SK-N-SH treated with all-trans-retinoic acid at 6 μM for 48 hours (cell line): ENCODE data around the gene FHIT.

Source experiments
- ATAC-seq: fragments of 200-7000 bp; cut with Tn5 transposase; 3 replicates; pipeline ENCODE4 v1.9.1; 2020; ENCODE audit warnings: mild to moderate bottlenecking, moderate library complexity
- ARNTL ChIP-seq: fragments of 450-650 bp; formaldehyde crosslinking; IDR thresholded peaks from 2 replicates; pipeline ENCODE4 v1.5.0; 2020; ENCODE audit warnings: low read depth, mild to moderate bottlenecking, moderate library complexity, borderline replicate concordance
- BACH2 ChIP-seq: fragments of 250-450 bp; sonication (Bioruptor Pico); IDR thresholded peaks from 2 replicates; pipeline ENCODE4 v1.9.0; 2021; ENCODE audit warnings: mild to moderate bottlenecking, borderline replicate concordance
- CREB5 ChIP-seq: fragments of 250-450 bp; sonication (Bioruptor Pico); IDR thresholded peaks from 2 replicates; pipeline ENCODE4 v1.5.1; 2020; ENCODE audit warnings: low read depth, mild to moderate bottlenecking, moderate library complexity
- CSDC2 ChIP-seq: fragments of 250-450 bp; sonication (Bioruptor Pico); IDR thresholded peaks from 2 replicates; pipeline ENCODE4 v1.5.0; 2020; ENCODE audit warnings: mild to moderate bottlenecking, moderate library complexity
- CSRNP3 ChIP-seq: fragments of 250-450 bp; sonication (Bioruptor Pico); IDR thresholded peaks from 2 replicates; pipeline ENCODE4 v1.5.1; 2021; ENCODE audit warnings: mild to moderate bottlenecking, moderate library complexity
- ESRRG ChIP-seq: fragments of 250-450 bp; sonication (Bioruptor Pico); IDR thresholded peaks from 2 replicates; pipeline ENCODE4 v1.6.1; 2021; ENCODE audit warnings: mild to moderate bottlenecking
- GLIS3 ChIP-seq: fragments of 250-450 bp; sonication (Bioruptor Pico); IDR thresholded peaks from 2 replicates; pipeline ENCODE4 v1.5.0; 2020; ENCODE audit warnings: mild to moderate bottlenecking, moderate library complexity
- ISL1 ChIP-seq: fragments of 250-450 bp; sonication (Bioruptor Pico); IDR thresholded peaks from 2 replicates; pipeline ENCODE4 v2.1.2; 2022; ENCODE audit warnings: mild to moderate bottlenecking, moderate library complexity
- OSR1 ChIP-seq: fragments of 250-450 bp; sonication (Bioruptor Pico); IDR thresholded peaks from 2 replicates; pipeline ENCODE4 v1.8.0; 2022; ENCODE audit warnings: moderate library complexity, mild to moderate bottlenecking, inconsistent platforms
- PATZ1 ChIP-seq: fragments of 250-450 bp; sonication (Bioruptor Pico); IDR thresholded peaks from 2 replicates; pipeline ENCODE4 v1.8.0; 2020; ENCODE audit warnings: mild to moderate bottlenecking, moderate library complexity, borderline replicate concordance
- POU6F1 ChIP-seq: fragments of 250-450 bp; sonication (Bioruptor Pico); IDR thresholded peaks from 2 replicates; pipeline ENCODE4 v1.8.0; 2021; ENCODE audit warnings: low read depth, mild to moderate bottlenecking, moderate library complexity, borderline replicate concordance
- PPARA ChIP-seq: fragments of 250-450 bp; sonication (Bioruptor Pico); IDR thresholded peaks from 2 replicates; pipeline ENCODE4 v1.5.0; 2020; ENCODE audit warnings: mild to moderate bottlenecking, borderline replicate concordance
- RARB ChIP-seq: fragments of 250-450 bp; sonication (Bioruptor Pico); IDR thresholded peaks from 2 replicates; pipeline ENCODE4 v1.8.0; 2021; ENCODE audit warnings: mild to moderate bottlenecking, moderate library complexity
- SNAI2 ChIP-seq: fragments of 250-450 bp; sonication (Bioruptor Pico); IDR thresholded peaks from 2 replicates; pipeline ENCODE4 v1.5.0; 2020; ENCODE audit warnings: mild to moderate bottlenecking, moderate library complexity
- TCF4 ChIP-seq: fragments of 250-450 bp; sonication (Bioruptor Pico); IDR thresholded peaks from 2 replicates; pipeline ENCODE4 v1.8.0; 2021; ENCODE audit warnings: mild to moderate bottlenecking, moderate library complexity, borderline replicate concordance
- ZC3H10 ChIP-seq: fragments of 250-450 bp; sonication (Bioruptor Pico); IDR thresholded peaks from 2 replicates; pipeline ENCODE4 v1.5.1; 2021; ENCODE audit warnings: mild to moderate bottlenecking, moderate library complexity
- ZFP3 ChIP-seq: fragments of 250-450 bp; sonication (Bioruptor Pico); IDR thresholded peaks from 2 replicates; pipeline ENCODE4 v1.5.0; 2020; ENCODE audit warnings: mild to moderate bottlenecking, moderate library complexity
- ZFP30 ChIP-seq: fragments of 450-650 bp; formaldehyde crosslinking; IDR thresholded peaks from 2 replicates; pipeline ENCODE4 v1.5.0; 2022; ENCODE audit warnings: mild to moderate bottlenecking, moderate library complexity
- ZNF565 ChIP-seq: fragments of 450-650 bp; formaldehyde crosslinking; conservative IDR thresholded peaks from 2 replicates; pipeline ENCODE4 v1.5.0; 2020; ENCODE audit warnings: low read depth, mild to moderate bottlenecking, moderate library complexity
- ZNF70 ChIP-seq: fragments of 450-650 bp; formaldehyde crosslinking; IDR thresholded peaks from 2 replicates; pipeline ENCODE4 v1.5.0; 2020; ENCODE audit warnings: mild to moderate bottlenecking, moderate library complexity
- ZNF8 ChIP-seq: fragments of 450-650 bp; formaldehyde crosslinking; IDR thresholded peaks from 2 replicates; pipeline ENCODE4 v1.5.0; 2020; ENCODE audit warnings: mild to moderate bottlenecking, moderate library complexity

Gene FHIT

GRCh38 chr3:59764171-59764570 is 1487.1 kb downstream of the FHIT start:
- TF ChIP-seq TCF4 (CRISPR knock-in tag) (no peak), CSDC2 (no peak), OSR1 (CRISPR knock-in tag) (no peak), ISL1 (CRISPR knock-in tag) (no peak), ZC3H10 (CRISPR knock-in tag) (no peak), ZFP3 (no peak), BACH2 (CRISPR knock-in tag) (no peak), GLIS3 (no peak), ESRRG (CRISPR knock-in tag) (no peak), PATZ1 (CRISPR knock-in tag) (no peak), ZNF8 (CRISPR knock-in tag) (no peak), CREB5 (CRISPR knock-in tag) (no peak), ZNF70 (CRISPR knock-in tag) (no peak), RARB (CRISPR knock-in tag) (no peak)
- no peak for ATAC-seq

GRCh38 chr3:59762941-59763340 is 1488.3 kb downstream of the FHIT start:
- no peak for ATAC-seq
- TF ChIP-seq SNAI2 (CRISPR knock-in tag) (no peak), ISL1 (CRISPR knock-in tag) (no peak), POU6F1 (no peak), CSDC2 (no peak), TCF4 (CRISPR knock-in tag) (no peak), RARB (CRISPR knock-in tag) (no peak), PPARA (CRISPR knock-in tag) (no peak), ZFP30 (no peak)

GRCh38 chr3:59759298-59760031 is 1491.8 kb downstream of the FHIT start:
- ATAC-seq: no peak
- no peak for TF ChIP-seq ISL1 (CRISPR knock-in tag)
- no peak for TF ChIP-seq ZFP3
- no peak for TF ChIP-seq SNAI2 (CRISPR knock-in tag)
- no peak for TF ChIP-seq RARB (CRISPR knock-in tag)
- TF ChIP-seq CSRNP3: no peak

GRCh38 chr3:59758672-59759071 is 1492.6 kb downstream of the FHIT start:
- no peak for TF ChIP-seq RARB (CRISPR knock-in tag)
- TF ChIP-seq PPARA (CRISPR knock-in tag): no peak
- TF ChIP-seq ZC3H10 (CRISPR knock-in tag): no peak
- no peak for TF ChIP-seq TCF4 (CRISPR knock-in tag)
- TF ChIP-seq ZNF8 (CRISPR knock-in tag): no peak
- no peak for TF ChIP-seq BACH2 (CRISPR knock-in tag)
- TF ChIP-seq OSR1 (CRISPR knock-in tag): no peak
- no peak for TF ChIP-seq ISL1 (CRISPR knock-in tag)
- TF ChIP-seq ARNTL (CRISPR knock-in tag): no peak
- ATAC-seq: no peak

- no peak for ATAC-seq
- TF ChIP-seq ARNTL (CRISPR knock-in tag): no peak
- no peak for TF ChIP-seq ZNF565 (CRISPR knock-in tag)
- no peak for TF ChIP-seq SNAI2 (CRISPR knock-in tag)
- TF ChIP-seq ZNF8 (CRISPR knock-in tag): no peak
- TF ChIP-seq CREB5 (CRISPR knock-in tag): no peak
- TF ChIP-seq, all 23 proteins: peak for 0
Observed at GRCh38 chr3:59756934-59757333, 1494.3 kb downstream of the FHIT start.
